ENCODE results near the gene GPSM1.

The GPSM1 gene

DNA sequence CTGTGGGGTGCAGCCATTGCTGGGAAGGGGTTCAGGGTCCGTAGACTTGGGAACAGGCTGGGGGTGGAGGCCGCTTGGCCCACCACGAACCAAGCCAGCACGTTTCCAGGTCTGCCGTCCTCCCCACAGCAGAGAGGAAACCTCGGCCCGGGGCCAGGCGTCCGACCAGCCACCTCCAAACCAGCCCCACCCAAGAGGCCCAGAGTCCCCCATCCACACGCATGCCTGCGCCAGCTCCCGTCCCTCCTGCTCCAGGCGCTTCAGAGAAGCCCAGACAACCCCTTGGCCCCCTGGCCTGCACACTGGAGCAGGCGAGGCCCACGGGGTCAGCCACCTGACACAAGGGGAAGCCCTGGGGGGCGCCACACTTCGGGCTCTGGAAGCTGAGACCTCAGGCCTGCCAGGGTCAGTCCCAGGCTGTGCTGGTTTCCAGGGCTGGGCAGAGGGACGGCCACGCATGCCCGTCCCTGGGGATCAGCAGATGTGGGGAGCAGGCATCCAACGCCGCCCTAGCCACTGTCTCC, 29.9 kb downstream of the GPSM1 start:
- Histone ChIP-seq H3K36me3 (ENCODE audit: insufficient read depth, low read length) (no peaks in the 10 kb centered on the region), H3K4me2 (ENCODE audit: low read depth, low read length, poor library complexity, severe bottlenecking) (no peak overlapping the region), H3K79me2 (ENCODE audit: insufficient read depth, low read length) (no peaks in the 10 kb centered on the region), H3F3A (ENCODE audit: low read depth) (no peaks in the 10 kb centered on the region), H3K27me3 (ENCODE audit: insufficient read depth, low read length, poor library complexity, severe bottlenecking) (no peaks in the 10 kb centered on the region), H2AFZ (ENCODE audit: low read length) (no peak overlapping the region), H3K4me1 (ENCODE audit: insufficient read depth, low read length, poor library complexity, severe bottlenecking) (no peaks in the 10 kb centered on the region), H3K9me3 (ENCODE audit: insufficient read depth, low read depth, low read length) (no peaks in the 10 kb centered on the region), H4K20me1 (ENCODE audit: insufficient read depth, low read length, poor library complexity, severe bottlenecking) (peaks cover under 1% of the 10 kb centered on the region), H3K9ac (ENCODE audit: low read depth, low read length, poor library complexity, severe bottlenecking) (no peak overlapping the region), H3K4me3 (ENCODE audit: low read length, poor library complexity, severe bottlenecking) (no peak overlapping the region), H3K9me2 (replicated peaks; ENCODE audit: low read depth, low read length) (no peaks in the 10 kb centered on the region)
- no peak for TF ChIP-seq EZH2phosphoT487 (IDR thresholded peaks at IDR 0.05; ENCODE audit: borderline replicate concordance)
- TF ChIP-seq, protein P1, sequence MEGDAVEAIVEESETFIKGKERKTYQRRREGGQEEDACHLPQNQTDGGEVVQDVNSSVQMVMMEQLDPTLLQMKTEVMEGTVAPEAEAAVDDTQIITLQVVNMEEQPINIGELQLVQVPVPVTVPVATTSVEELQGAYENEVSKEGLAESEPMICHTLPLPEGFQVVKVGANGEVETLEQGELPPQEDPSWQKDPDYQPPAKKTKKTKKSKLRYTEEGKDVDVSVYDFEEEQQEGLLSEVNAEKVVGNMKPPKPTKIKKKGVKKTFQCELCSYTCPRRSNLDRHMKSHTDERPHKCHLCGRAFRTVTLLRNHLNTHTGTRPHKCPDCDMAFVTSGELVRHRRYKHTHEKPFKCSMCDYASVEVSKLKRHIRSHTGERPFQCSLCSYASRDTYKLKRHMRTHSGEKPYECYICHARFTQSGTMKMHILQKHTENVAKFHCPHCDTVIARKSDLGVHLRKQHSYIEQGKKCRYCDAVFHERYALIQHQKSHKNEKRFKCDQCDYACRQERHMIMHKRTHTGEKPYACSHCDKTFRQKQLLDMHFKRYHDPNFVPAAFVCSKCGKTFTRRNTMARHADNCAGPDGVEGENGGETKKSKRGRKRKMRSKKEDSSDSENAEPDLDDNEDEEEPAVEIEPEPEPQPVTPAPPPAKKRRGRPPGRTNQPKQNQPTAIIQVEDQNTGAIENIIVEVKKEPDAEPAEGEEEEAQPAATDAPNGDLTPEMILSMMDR (conservative IDR thresholded peaks at IDR 0.05; ENCODE audit: low read length), result no peak

DNA sequence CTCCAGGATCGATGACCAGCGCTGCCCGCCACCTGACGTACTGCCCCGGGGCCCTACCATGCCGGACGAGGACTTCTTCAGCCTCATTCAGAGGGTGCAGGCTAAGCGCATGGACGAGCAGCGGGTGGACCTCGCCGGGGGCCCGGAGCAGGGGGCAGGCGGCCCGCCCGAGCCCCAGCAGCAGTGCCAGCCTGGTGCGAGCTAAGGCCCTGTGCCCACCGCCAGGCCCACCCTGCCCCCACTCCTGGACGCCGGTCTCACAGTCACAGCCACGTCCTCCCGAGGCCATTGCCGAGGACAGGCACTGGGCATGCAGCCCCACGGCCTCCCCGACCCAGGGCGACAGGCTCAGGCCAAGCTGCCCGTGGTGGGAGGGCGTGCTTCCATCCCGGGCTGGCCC, 30.7 kb downstream of the GPSM1 start:
- H3K9me2 ChIP-seq (replicated peaks; ENCODE audit: low read depth, low read length), result no peaks in the 10 kb centered on the region
- H3K27me3 ChIP-seq (ENCODE audit: insufficient read depth, low read length, poor library complexity, severe bottlenecking), result no peaks in the 10 kb centered on the region
- peaks cover 6% of the 10 kb centered on the region for H3K4me1 ChIP-seq (ENCODE audit: insufficient read depth, low read length, poor library complexity, severe bottlenecking)
- H3K9me3 ChIP-seq (ENCODE audit: insufficient read depth, low read depth, low read length), result no peaks in the 10 kb centered on the region
- H3K4me3 ChIP-seq (ENCODE audit: low read length, poor library complexity, severe bottlenecking), result no peak overlapping the region
- H4K20me1 ChIP-seq (ENCODE audit: insufficient read depth, low read length, poor library complexity, severe bottlenecking), result peaks cover 7% of the 10 kb centered on the region
- no peaks in the 10 kb centered on the region for H3K79me2 ChIP-seq (ENCODE audit: insufficient read depth, low read length)
- no peak overlapping the region for H3K4me2 ChIP-seq (ENCODE audit: low read depth, low read length, poor library complexity, severe bottlenecking)
- no peaks in the 10 kb centered on the region for H3F3A ChIP-seq (ENCODE audit: low read depth)
- no peaks in the 10 kb centered on the region for H3K36me3 ChIP-seq (ENCODE audit: insufficient read depth, low read length)
- no peak overlapping the region for H3K9ac ChIP-seq (ENCODE audit: low read depth, low read length, poor library complexity, severe bottlenecking)
- H2AFZ ChIP-seq (ENCODE audit: low read length), result no peak overlapping the region
- TF ChIP-seq EZH2phosphoT487 (IDR thresholded peaks at IDR 0.05; ENCODE audit: borderline replicate concordance), result no peak
- TF ChIP-seq, protein P1 (conservative IDR thresholded peaks at IDR 0.05; ENCODE audit: low read length), result no peak

DNA sequence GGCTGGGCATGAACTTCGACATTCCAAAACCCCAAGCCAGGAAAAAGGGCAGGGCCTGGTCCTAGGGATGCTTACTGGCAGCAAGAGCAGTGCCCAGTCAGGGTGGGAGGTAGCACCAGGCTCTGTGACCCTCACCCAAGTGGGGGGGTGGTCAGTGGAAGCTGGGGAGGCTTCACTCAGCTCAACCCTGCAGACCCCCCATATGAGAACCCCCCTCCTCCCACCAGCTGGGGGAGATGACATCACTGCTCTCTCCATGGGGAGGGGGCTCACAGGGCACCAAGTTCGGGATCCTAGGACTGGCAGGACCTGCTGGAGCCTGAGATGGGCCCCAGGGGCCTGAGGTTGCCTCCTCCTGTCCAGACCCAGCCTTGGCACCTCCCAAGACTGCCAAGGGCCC, 31.5 kb downstream of the GPSM1 start:
- no peaks in the 10 kb centered on the region for H3K79me2 ChIP-seq (ENCODE audit: insufficient read depth, low read length)
- H3K9me3 ChIP-seq (ENCODE audit: insufficient read depth, low read depth, low read length), result no peaks in the 10 kb centered on the region
- peaks cover 6% of the 10 kb centered on the region for H3K4me1 ChIP-seq (ENCODE audit: insufficient read depth, low read length, poor library complexity, severe bottlenecking)
- H3K9ac ChIP-seq (ENCODE audit: low read depth, low read length, poor library complexity, severe bottlenecking), result no peak overlapping the region
- no peak overlapping the region for H3K4me3 ChIP-seq (ENCODE audit: low read length, poor library complexity, severe bottlenecking)
- peaks cover 7% of the 10 kb centered on the region for H4K20me1 ChIP-seq (ENCODE audit: insufficient read depth, low read length, poor library complexity, severe bottlenecking)
- TF ChIP-seq, protein P1 (conservative IDR thresholded peaks at IDR 0.05; ENCODE audit: low read length), result no peak
- no peak for TF ChIP-seq EZH2phosphoT487 (IDR thresholded peaks at IDR 0.05; ENCODE audit: borderline replicate concordance)
- no peaks in the 10 kb centered on the region for H3K36me3 ChIP-seq (ENCODE audit: insufficient read depth, low read length)
- H3K27me3 ChIP-seq (ENCODE audit: insufficient read depth, low read length, poor library complexity, severe bottlenecking), result no peaks in the 10 kb centered on the region
- H3K4me2 ChIP-seq (ENCODE audit: low read depth, low read length, poor library complexity, severe bottlenecking), result no peak overlapping the region
- no peaks in the 10 kb centered on the region for H3K9me2 ChIP-seq (replicated peaks; ENCODE audit: low read depth, low read length)
- no peaks in the 10 kb centered on the region for H3F3A ChIP-seq (ENCODE audit: low read depth)
- no peak overlapping the region for H2AFZ ChIP-seq (ENCODE audit: low read length)
